GM23338 (cell line): ENCODE measurements around the gene MFSD6.

Source experiments
- EZH2 ChIP-seq: fragments of 200-600 bp; sonication (generic); IDR thresholded peaks from one replicate; pipeline ENCODE4 v1.8.0; 2017; ENCODE audit warnings: antibody characterized with exemption, mild to moderate bottlenecking, low read depth; ENCODE audit not compliant: unreplicated experiment
- EZH2phosphoT487 ChIP-seq: fragments of 200-600 bp; sonication (generic); IDR thresholded peaks from one replicate; pipeline ENCODE4 v1.8.1; 2018; ENCODE audit warnings: antibody characterized with exemption; ENCODE audit not compliant: unreplicated experiment
- TF ChIP-seq, protein P1 (sequence below), 2 experiments: fragments of 200-600 bp in 1 of 2; sonication (generic) in 1 of 2; conservative IDR thresholded peaks; 2 replicates each; pipeline versions ENCODE4 v1.5.1 to v1.6.1; 2016 to 2017; ENCODE audit warnings: antibody characterized with exemption in 2 of 2, low read depth in 2 of 2, mild to moderate bottlenecking in 2 of 2, moderate library complexity in 1 of 2
- TF ChIP-seq, protein P2 (sequence below): IDR thresholded peaks from 2 replicates; pipeline ENCODE4 v1.6.1; 2016; ENCODE audit warnings: antibody characterized with exemption
- TF ChIP-seq, protein P3 (sequence below): IDR thresholded peaks from one replicate; pipeline ENCODE4 v1.6.1; 2018; ENCODE audit warnings: antibody characterized with exemption; ENCODE audit not compliant: unreplicated experiment

DNA sequence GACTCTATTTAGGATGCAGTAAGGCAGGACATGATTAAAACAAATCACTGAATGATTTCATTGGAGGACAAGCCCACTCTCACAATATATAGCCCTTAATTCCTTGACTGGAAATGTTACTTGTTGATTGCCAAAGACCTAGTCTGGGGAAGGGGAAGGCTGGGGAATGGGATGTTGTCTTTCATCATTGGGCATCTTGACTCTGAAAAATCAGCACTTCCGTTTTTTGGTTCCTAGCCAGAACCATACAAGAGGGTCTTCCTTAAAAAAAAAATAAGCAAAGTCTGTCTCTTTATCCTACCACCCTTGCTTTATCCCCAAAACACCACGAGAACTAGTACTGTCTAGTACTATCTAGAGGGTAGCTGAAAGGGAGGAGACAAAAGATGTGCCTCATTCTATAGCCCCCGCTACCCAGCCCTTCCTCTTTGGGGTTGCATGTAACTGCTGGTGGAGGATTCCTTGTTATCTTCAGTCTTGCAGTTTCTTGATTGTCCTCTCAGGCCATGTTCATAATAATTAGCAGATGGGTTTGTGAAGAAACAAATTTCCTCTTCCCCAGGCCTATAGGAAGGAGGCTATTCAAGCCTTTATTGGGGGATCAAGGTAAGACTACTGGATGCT lies 70.5 kb downstream of the MFSD6 start:
- TF ChIP-seq, protein P1, sequence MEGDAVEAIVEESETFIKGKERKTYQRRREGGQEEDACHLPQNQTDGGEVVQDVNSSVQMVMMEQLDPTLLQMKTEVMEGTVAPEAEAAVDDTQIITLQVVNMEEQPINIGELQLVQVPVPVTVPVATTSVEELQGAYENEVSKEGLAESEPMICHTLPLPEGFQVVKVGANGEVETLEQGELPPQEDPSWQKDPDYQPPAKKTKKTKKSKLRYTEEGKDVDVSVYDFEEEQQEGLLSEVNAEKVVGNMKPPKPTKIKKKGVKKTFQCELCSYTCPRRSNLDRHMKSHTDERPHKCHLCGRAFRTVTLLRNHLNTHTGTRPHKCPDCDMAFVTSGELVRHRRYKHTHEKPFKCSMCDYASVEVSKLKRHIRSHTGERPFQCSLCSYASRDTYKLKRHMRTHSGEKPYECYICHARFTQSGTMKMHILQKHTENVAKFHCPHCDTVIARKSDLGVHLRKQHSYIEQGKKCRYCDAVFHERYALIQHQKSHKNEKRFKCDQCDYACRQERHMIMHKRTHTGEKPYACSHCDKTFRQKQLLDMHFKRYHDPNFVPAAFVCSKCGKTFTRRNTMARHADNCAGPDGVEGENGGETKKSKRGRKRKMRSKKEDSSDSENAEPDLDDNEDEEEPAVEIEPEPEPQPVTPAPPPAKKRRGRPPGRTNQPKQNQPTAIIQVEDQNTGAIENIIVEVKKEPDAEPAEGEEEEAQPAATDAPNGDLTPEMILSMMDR (conservative IDR thresholded peaks at IDR 0.05; ENCODE audit: low read depth in 2 of 2) = no peak
- TF ChIP-seq EZH2 (no peak), EZH2phosphoT487 (no peak)
- TF ChIP-seq, protein P2, sequence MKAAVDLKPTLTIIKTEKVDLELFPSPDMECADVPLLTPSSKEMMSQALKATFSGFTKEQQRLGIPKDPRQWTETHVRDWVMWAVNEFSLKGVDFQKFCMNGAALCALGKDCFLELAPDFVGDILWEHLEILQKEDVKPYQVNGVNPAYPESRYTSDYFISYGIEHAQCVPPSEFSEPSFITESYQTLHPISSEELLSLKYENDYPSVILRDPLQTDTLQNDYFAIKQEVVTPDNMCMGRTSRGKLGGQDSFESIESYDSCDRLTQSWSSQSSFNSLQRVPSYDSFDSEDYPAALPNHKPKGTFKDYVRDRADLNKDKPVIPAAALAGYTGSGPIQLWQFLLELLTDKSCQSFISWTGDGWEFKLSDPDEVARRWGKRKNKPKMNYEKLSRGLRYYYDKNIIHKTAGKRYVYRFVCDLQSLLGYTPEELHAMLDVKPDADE = no peak
- TF ChIP-seq, protein P3, sequence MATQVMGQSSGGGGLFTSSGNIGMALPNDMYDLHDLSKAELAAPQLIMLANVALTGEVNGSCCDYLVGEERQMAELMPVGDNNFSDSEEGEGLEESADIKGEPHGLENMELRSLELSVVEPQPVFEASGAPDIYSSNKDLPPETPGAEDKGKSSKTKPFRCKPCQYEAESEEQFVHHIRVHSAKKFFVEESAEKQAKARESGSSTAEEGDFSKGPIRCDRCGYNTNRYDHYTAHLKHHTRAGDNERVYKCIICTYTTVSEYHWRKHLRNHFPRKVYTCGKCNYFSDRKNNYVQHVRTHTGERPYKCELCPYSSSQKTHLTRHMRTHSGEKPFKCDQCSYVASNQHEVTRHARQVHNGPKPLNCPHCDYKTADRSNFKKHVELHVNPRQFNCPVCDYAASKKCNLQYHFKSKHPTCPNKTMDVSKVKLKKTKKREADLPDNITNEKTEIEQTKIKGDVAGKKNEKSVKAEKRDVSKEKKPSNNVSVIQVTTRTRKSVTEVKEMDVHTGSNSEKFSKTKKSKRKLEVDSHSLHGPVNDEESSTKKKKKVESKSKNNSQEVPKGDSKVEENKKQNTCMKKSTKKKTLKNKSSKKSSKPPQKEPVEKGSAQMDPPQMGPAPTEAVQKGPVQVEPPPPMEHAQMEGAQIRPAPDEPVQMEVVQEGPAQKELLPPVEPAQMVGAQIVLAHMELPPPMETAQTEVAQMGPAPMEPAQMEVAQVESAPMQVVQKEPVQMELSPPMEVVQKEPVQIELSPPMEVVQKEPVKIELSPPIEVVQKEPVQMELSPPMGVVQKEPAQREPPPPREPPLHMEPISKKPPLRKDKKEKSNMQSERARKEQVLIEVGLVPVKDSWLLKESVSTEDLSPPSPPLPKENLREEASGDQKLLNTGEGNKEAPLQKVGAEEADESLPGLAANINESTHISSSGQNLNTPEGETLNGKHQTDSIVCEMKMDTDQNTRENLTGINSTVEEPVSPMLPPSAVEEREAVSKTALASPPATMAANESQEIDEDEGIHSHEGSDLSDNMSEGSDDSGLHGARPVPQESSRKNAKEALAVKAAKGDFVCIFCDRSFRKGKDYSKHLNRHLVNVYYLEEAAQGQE = no peak
